GM19240 (cell line): ENCODE results near the gene AIF1.

ENCODE experiments used
- DNase-seq: peaks from one replicate; pipeline ENCODE4 v3.0.0; 2011; ENCODE audit warnings: low spot score; ENCODE audit not compliant: insufficient read length

AIF1 gene

GRCh38 chr6:31641370-31641769 lies 26.3 kb downstream of the AIF1 start:
- DNase-seq = no peak

- DNase-seq = no peak
Measured at GRCh38 chr6:31642798-31643570, 27.9 kb downstream of the AIF1 start.

- DNase-seq = no peak
Measured at GRCh38 chr6:31643818-31644454, 28.9 kb downstream of the AIF1 start.

- DNase-seq = no peak
Measured at GRCh38 chr6:31645325-31645724, 30.3 kb downstream of the AIF1 start.

- peak; percentile 65 for DNase-seq
Measured at GRCh38 chr6:31651602-31652191, 36.7 kb downstream of the AIF1 start.

GRCh38 chr6:31652925-31653724 lies 38.1 kb downstream of the AIF1 start:
- DNase-seq = peak; percentile 94

GRCh38 chr6:31654574-31655348 lies 39.7 kb downstream of the AIF1 start:
- DNase-seq = no peak

- DNase-seq = no peak
Measured at GRCh38 chr6:31655349-31656237, 40.6 kb downstream of the AIF1 start, which contains the start of gene APOM. Gene APOM, plus strand, starts transcription at chr6:31655894. Its CDS starts 73 bp downstream, at chr6:31655967.

GRCh38 chr6:31657406-31658157 lies 42.5 kb downstream of the AIF1 start:
- no peak for DNase-seq

GRCh38 chr6:31658158-31658688 lies 43.2 kb downstream of the AIF1 start:
- DNase-seq = no peak

- no peak for DNase-seq
Measured at GRCh38 chr6:31658983-31659648, 44.1 kb downstream of the AIF1 start.

GRCh38 chr6:31659649-31660380 lies 44.8 kb downstream of the AIF1 start:
- no peak for DNase-seq

- no peak for DNase-seq
Measured at GRCh38 chr6:31660381-31661261, 45.6 kb downstream of the AIF1 start, which contains the start of gene C6orf47. Gene C6orf47, minus strand, starts transcription at chr6:31660778. Its CDS starts 831 bp downstream, at chr6:31659947.

GRCh38 chr6:31661262-31662123 lies 46.5 kb downstream of the AIF1 start:
- no peak for DNase-seq

- no peak for DNase-seq
Measured at GRCh38 chr6:31662124-31662723, 47.2 kb downstream of the AIF1 start.
